ENCODE results near the gene INSRR.

The INSRR gene

GRCh38 chr1:156858959-156859522 is at the start of gene INSRR:
Gene INSRR (minus strand): TSS chr1:156859117. CDS start chr1:156858621, 496 bp downstream.
- no peak for FAIRE-seq

DNA sequence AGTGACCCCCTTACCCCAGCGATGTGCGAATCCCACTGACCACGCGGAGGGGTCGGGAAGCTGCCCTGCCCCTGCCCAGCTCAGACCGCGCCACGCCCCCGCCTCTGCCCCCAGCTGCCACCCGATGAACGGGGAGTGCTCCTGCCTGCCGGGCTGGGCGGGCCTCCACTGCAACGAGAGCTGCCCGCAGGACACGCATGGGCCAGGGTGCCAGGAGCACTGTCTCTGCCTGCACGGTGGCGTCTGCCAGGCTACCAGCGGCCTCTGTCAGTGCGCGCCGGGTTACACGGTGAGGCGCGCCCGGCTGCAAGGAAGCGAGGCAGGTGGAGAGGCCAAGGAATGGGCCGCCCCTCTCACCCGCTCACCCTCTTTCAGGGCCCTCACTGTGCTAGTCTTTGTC is 49.6 kb upstream of the INSRR start:
- no peak for FAIRE-seq

DNA sequence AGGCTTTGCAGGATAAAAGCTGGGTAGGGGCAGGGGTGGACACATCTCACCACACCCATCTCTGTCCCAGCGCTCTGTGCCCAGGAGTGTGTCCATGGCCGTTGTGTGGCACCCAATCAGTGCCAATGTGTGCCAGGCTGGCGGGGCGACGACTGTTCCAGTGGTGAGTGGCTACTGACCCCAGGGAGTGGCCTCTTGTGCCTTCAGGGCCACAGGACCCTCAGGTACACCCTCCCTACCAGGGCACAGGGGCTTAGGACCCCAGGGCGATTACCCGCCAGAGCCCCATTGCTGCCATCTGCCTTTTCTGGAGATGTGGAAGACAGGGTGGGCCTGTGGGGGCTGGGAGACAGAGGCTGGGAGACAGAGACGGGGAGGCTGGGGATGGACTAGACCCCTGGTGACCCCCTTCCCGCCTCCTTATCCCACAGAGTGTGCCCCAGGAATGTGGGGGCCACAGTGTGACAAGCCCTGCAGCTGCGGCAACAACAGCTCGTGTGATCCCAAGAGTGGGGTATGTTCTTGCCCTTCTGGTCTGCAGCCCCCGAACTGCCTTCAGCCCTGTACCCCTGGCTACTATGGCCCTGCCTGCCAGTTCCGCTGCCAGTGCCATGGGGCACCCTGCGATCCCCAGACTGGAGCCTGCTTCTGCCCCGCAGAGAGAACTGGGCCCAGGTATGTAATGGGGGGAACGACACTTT is 47.4 kb upstream of the INSRR start:
- FAIRE-seq, result no peak

DNA sequence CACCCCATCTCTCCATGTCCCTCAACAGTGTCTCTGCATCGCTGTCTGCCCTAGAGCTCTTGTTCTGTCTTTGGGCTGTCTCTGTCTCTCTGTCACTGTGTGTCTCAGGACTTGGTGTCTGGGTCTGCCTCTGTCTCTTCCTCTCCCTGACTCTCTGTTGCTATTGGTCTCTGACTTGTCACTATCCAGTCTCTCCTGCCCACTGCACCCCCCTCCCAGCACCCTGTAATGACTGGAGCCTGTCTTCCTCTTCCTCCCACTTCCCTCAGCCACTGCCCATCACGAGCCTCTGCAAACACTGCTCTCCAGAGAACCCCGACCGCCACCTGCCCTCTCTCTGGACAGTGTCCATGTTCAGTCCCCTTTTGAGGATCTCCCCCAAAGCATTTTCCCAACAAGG is 46.7 kb upstream of the INSRR start:
- no peak for FAIRE-seq

GRCh38 chr1:156905176-156905575 is 46.3 kb upstream of the INSRR start:
- FAIRE-seq, result no peak

DNA sequence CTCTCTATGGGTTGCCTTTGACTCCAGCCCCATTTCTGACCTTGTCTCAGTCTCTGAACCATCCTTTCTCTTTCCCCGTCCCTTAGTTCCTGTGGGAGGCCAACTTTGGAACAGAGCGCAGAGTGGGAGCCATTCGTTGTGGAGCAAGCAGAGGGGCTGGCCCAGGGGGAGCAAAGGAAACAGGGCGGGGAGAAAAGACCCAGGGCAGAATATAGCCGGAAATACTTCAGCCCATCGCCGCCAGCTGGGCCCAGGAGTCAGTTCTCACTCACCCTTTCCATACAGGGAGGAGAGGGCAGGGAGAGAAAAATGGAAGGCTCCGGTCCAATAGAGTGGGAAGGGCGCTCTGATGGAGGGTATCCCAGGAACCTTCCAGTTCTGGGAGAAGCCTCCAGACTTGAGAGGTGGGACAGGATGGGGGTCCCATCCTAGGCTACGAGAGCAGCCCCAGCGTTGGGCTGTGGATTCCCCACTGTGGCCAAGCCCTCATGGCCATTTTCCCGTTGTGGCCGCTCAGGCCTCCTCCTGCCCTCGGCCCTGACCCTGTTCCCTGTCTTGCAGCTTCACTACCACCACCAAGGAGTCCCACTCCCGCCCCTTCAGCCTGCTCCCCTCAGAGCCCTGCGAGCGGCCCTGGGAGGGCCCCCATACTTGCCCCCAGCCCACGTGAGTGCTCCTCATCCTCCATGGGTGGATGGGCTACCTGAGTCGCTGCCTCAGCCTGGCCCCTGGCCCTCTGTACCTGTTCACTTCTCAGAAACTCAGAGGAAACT is 45.5 kb upstream of the INSRR start:
- FAIRE-seq, result no peak

DNA sequence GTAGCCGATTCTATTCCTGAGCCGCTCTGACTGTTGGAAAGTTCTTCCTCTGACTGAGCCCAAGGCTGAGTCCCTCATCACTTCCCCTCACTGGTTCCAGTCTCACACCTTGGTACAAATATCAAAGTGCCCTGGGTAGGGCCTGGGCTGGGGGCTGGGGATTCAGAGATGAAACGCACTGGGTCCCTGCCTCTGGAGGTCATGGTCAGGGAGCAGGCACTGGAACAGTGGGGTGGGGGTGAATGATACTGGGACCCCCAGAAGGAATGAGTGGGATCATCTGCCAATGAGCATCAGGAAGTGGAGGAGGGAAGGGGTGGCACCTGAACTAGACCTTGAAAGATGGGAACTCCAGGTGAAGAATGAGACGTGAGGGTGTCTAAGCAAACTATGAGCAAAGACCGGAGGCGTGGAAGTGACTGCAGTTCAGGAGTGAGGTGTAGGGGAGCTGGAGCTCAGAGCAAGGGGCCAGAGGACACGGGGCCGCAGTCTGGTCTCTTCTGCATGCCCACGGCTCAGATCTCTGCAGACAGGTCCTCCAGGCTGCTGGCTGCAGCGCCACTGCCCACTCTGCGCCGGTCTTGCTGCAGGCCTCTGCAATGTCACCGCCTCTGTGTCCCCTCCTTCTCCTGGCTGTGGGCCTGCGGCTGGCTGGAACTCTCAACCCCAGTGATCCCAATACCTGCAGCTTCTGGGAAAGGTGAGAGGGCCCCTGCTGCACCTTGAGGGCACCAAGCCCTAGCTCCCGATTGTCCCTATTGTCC is 44.6 kb upstream of the INSRR start:
- no peak for FAIRE-seq

DNA sequence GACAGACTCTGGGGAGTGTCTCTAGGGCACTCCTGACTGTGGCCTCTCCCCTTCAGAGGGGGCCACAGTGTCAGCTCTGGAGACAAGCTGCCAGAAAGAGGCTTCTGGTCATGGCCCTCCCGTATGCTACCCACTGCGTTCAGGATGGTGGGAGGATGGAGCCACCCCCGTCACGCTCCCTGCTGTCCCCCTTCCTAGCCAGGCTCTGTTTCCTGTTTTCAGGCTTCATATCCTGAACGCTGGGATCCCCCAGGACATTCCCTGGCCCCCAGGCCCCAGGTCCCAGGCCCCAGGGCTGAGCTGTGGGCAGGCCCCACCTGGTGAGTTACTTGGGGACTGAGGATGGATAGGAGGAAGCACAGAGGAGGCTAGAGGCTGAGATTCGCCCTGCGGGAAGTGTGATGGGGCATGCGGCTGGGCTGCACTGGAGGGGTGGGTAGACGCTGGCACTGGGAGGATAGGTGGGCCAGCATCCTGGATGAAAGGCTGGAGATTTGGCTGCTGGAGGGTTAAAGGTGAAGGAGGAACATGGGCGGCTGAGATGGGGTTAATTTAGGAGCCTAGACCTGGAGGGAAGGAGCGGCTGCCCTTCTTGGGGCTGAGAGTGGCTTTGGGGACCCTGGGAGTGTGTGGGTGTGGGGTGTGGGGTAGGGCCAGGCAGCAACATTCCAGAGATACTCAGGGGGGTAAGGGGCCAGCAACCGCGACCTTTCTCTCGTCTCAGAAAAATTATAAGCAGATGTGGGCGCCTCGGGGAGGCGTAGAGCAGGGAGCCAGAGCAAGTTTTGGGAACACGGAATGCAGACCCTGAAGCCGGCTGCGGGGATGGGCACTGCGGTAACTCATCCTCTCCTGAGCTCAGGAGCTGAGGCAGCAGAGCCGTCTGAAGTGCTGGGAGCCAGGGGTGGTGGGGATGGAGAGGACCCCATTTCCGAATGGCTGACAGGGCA is 43.3 kb upstream of the INSRR start:
- no peak for FAIRE-seq

- FAIRE-seq, result no peak
These were observed 42.6 kb upstream of the INSRR start for GRCh38 chr1:156901590-156901900.

DNA sequence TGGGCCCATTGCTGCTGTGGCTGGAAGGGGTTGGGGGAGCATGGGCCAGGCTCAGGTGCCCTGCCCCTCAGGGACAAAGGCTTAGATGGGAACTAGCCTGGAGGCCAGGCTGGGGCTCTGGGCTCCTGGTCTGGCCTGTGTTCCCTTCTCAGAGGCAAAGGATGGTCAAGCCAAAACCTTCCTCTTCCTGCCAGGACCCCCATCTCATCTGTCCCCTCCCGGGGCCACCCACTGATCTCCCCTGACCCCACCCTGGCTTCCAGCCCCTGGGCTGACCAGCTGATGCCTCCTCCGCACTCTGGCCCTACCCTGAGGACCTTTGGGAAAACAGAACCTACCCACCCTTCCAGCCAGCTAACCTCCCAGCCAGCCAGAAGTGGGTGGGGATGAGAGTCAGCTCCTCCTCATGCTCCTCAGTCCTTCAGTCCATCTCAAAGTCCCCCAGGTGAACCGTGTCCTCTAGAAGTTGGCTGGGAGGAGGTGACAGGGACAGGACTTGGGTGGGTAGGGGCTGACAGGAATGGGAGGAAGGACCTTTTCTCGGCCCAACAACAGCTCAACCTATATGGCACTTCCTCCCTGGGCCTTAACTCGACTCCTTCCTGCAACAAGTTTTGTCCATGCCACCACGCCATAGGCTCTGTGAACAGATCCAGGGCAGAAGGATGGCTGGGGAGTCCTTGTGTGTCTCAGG is 42.1 kb upstream of the INSRR start:
- no peak for FAIRE-seq

GRCh38 chr1:156899956-156900718 is 41.2 kb upstream of the INSRR start:
- no peak for FAIRE-seq

DNA sequence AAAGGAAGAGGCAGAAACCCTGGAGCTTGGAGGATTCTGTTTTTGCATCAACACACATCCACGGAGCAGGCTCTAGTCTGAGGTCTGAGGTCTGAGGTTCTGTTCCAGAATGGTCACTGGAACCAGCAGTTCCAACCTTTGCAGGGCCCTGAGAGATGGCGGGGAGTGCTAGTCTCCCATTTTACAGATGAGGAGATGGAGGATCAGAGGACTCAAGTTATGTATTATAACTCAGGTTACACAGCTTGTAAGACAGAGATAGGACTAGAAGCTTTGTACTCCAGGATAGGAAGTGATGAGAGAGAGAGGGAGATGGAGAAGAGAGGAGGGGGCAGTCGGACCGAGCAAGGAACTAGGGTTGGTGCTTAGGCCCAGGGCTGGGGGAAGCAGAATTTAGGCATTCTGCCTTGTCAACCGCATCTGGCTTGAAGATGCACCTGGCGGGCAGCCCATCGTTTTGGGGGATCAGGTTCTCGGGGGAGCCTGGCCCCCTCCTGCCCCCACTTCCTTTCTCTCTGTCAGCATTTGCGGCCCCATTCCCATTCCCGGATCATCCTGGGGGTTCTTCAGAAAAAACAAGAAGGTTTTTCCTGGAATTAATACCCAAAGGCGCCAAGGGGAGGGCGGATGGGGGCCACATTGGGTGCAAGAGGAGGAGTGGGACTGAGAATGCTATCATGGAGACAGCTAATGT is 40.2 kb upstream of the INSRR start:
- no peak for FAIRE-seq

- no peak for FAIRE-seq
These were observed 39.2 kb upstream of the INSRR start for GRCh38 chr1:156898161-156898566.

DNA sequence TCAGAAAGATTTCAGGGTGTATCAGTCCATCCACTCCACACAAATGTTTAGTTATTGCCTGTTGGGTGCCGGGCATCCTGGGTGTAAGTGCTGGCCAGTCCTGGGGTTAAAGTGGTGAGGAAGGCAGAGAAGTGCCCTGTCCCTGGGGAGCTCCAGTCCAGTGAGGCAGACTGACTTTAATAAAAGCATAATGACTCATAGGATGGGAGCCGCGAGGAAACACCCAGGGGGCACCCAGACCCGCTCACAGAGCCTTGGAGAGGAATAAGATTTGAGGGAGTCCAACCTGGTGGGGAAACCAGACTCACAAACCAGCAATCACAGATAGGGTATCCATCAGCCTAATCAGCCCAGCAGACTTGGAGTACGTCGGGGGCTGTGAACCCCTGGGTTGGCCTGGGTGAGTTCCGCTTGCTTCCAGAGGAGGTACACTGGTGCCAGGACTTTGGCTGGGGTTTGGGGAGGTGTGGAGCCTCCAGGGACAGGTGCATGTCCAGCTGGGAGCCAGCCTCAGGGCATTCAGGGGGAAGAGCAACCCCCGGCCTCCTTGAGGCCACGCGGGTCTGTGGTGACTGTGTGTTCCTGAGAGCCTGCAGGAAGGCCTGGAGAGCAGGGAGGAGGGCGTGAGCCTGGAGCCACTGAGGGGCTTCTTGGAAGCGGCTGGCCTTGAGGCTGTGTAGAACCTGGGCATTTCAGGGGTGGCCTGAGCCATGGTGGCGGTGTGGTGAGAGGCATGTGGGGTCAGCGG is 38.3 kb upstream of the INSRR start:
- no peak for FAIRE-seq

DNA sequence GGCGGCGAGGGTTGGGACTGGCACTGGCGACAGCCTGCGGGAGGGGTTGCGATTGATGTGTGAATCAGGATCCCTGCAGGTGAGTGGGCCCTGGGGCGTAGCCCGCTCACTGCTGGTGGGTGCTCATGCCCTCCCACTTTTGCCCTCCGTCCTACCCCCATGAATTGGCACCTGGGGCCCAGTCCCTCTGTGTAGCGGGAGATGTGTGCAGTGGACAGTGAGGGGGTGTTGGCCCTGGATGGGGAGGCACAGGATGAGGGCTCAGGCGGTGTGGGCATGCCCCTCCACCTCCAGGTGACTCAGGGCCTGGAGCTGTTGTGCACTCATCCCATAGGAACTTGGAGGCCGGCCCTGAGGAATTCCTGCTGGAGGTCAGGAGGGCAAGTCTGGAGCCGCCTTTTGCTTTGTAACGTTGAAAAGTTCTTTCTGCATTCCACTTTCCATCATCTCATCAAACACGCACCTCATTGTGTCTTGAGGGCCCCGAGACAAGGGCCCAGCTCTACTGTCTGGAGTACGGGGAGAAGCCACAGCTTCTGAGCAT is 37.6 kb upstream of the INSRR start:
- no peak for FAIRE-seq

- no peak for FAIRE-seq
These were observed 37.0 kb upstream of the INSRR start for GRCh38 chr1:156895927-156896326.

DNA sequence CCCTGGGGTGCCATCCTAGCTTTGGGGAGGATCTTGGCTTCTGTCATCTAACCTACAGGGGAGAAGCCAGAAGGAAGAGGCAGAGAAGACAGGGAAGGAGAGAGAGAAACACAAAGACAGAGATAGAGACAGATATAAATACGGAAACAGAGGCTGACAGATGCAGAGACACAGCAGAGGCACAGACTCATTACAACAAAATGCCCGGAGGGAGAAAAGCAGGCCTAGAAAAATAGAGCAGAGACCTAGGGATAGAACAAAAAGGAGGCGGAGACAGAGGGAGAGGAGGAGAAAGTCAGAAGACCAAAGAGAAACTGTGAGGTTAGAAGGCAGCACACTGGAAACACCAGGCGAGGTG is 36.5 kb upstream of the INSRR start:
- no peak for FAIRE-seq

DNA sequence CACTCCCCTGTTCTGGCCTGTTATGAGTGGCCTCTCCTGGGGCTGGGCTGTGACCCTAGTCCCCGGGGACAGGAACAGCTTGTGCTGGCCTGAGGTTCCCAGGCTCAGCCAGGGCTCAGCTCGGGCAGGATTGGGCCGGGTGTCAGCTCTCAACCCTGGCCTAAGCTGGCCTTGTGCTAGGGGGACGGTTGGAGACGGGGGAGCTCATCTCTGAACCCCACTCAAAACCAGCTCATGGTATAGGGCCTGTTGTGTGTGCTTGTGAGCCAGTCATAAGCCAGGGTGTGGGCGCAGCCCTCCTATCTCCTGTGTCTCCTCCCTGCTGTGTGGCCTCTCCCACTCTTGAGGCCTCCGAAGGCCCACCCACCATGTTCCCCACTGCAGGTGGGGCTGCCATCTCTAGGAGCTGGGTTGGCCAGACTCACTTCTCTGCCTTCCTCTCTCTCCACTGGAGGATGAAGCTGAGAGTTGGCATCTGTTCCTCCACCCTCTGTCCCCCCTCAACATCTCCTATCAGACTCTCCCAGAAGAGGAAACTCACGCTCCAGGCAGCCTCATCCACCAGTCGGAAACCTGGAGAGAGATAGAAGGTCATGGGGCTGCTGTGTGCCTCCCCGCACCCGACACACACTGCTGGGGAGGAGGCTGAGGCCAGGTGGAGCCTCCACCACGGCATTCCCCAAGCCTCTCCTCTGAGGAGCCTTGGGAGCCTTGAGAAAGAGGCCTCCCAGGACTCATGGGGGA is 36.0 kb upstream of the INSRR start:
- no peak for FAIRE-seq

GRCh38 chr1:156894001-156894400 is 35.1 kb upstream of the INSRR start:
- FAIRE-seq, result no peak

Measured in A204.1 (cell line).